GM23338 (cell line): Measurements from ENCODE around the gene FSD1. TPM values are rescaled to one million over a fixed set of nuclear protein-coding genes. Genes with fewer than 3 reads are reported as not detected.

Experiments used
- ATAC-seq: fragments of 200-7000 bp; cut with Tn5 transposase; 3 replicates; pipeline ENCODE4 v1.9.1; 2020
- DNase-seq: peaks from one replicate; pipeline ENCODE4 v3.0.0-alpha.2; 2015; ENCODE audit warnings: low spot score
- H2AFZ ChIP-seq: fragments of 200-600 bp; sonication (generic); 2 replicates; pipeline ENCODE4 v1.8.0; 2016; ENCODE audit warnings: antibody characterized with exemption, mild to moderate bottlenecking, moderate library complexity
- H3F3A ChIP-seq: fragments of 200-600 bp; sonication (generic); replicated peaks from 2 replicates; pipeline ENCODE4 v1.8.0; 2017; ENCODE audit warnings: antibody characterized with exemption, mixed run types, low read depth
- H3K27ac ChIP-seq: fragments of 200-600 bp; sonication (generic); 2 replicates; pipeline ENCODE4 v1.6.1; 2016; ENCODE audit warnings: low read depth
- H3K27me3 ChIP-seq: fragments of 200-600 bp; sonication (generic); 2 replicates; pipeline ENCODE4 v1.8.0; 2016; ENCODE audit warnings: mild to moderate bottlenecking, mixed run types, moderate library complexity; ENCODE audit not compliant: insufficient read depth
- H3K36me3 ChIP-seq: fragments of 200-600 bp; sonication (generic); 2 replicates; pipeline ENCODE4 v1.8.0; 2016; ENCODE audit warnings: mild to moderate bottlenecking; ENCODE audit not compliant: insufficient read depth
- H3K4me1 ChIP-seq: fragments of 200-600 bp; sonication (generic); 2 replicates; pipeline ENCODE4 v1.8.0; 2016; ENCODE audit warnings: mild to moderate bottlenecking, moderate library complexity; ENCODE audit not compliant: insufficient read depth
- H3K4me2 ChIP-seq: fragments of 200-600 bp; sonication (generic); 2 replicates; pipeline ENCODE4 v1.7.1; 2017; ENCODE audit warnings: mixed run types
- H3K4me3 ChIP-seq: fragments of 200-600 bp; sonication (generic); 2 replicates; pipeline ENCODE4 v1.6.1; 2016; ENCODE audit warnings: mixed run types
- H3K79me2 ChIP-seq: fragments of 200-600 bp; sonication (generic); replicated peaks from 2 replicates; pipeline ENCODE4 v1.8.0; 2017; ENCODE audit warnings: mild to moderate bottlenecking; ENCODE audit not compliant: insufficient read depth
- H3K9me2 ChIP-seq: fragments of 200-600 bp; sonication (generic); 2 replicates; pipeline ENCODE4 v1.8.0; 2017; ENCODE audit not compliant: insufficient read depth
- H4K20me1 ChIP-seq: fragments of 200-600 bp; sonication (generic); replicated peaks from 2 replicates; pipeline ENCODE4 v1.8.0; 2017; ENCODE audit warnings: mild to moderate bottlenecking; ENCODE audit not compliant: insufficient read depth
- H3K27ac Mint-ChIP-seq: 2 replicates; pipeline ENCODE4 v1.8.0; 2020; ENCODE audit warnings: inconsistent platforms, mild to moderate bottlenecking, moderate library complexity, mixed read lengths
- H3K27me3 Mint-ChIP-seq: 3 replicates; pipeline ENCODE4 v1.8.0; 2022; ENCODE audit warnings: low read depth, mild to moderate bottlenecking, moderate library complexity, mixed read lengths, inconsistent platforms; ENCODE audit not compliant: insufficient read depth, poor library complexity
- H3K36me3 Mint-ChIP-seq: 3 replicates; pipeline ENCODE4 v1.8.0; 2021; ENCODE audit warnings: low read depth, mild to moderate bottlenecking, inconsistent platforms, moderate library complexity, mixed read lengths
- H3K4me1 Mint-ChIP-seq: 3 replicates; pipeline ENCODE4 v1.8.0; 2020; ENCODE audit warnings: mild to moderate bottlenecking, inconsistent platforms, mixed read lengths
- H3K4me3 Mint-ChIP-seq: 3 replicates; pipeline ENCODE4 v1.8.0; 2021; ENCODE audit warnings: moderate library complexity, mild to moderate bottlenecking, inconsistent platforms, mixed read lengths
- H3K9me3 Mint-ChIP-seq: 3 replicates; pipeline ENCODE4 v1.8.0; 2020; ENCODE audit warnings: moderate library complexity, mild to moderate bottlenecking, inconsistent platforms, mixed read lengths
- CREB1 ChIP-seq: fragments of 250-450 bp; sonication (Bioruptor Pico); IDR thresholded peaks from 2 replicates; pipeline ENCODE4 v1.5.0; 2020; ENCODE audit warnings: low read depth, mild to moderate bottlenecking, moderate library complexity
- EZH2 ChIP-seq: fragments of 200-600 bp; sonication (generic); IDR thresholded peaks from one replicate; pipeline ENCODE4 v1.8.0; 2017; ENCODE audit warnings: antibody characterized with exemption, mild to moderate bottlenecking, low read depth; ENCODE audit not compliant: unreplicated experiment
- EZH2phosphoT487 ChIP-seq: fragments of 200-600 bp; sonication (generic); IDR thresholded peaks from one replicate; pipeline ENCODE4 v1.8.1; 2018; ENCODE audit warnings: antibody characterized with exemption; ENCODE audit not compliant: unreplicated experiment
- JUNB ChIP-seq: IDR thresholded peaks from one replicate; pipeline ENCODE4 v1.6.1; 2016; ENCODE audit warnings: antibody characterized with exemption; ENCODE audit not compliant: unreplicated experiment
- NANOG ChIP-seq: IDR thresholded peaks from 2 replicates; pipeline ENCODE4 v1.6.1; 2016; ENCODE audit warnings: antibody characterized with exemption, borderline replicate concordance
- POLR2AphosphoS5 ChIP-seq: IDR thresholded peaks from 2 replicates; pipeline ENCODE4 v1.6.1; 2016; ENCODE audit warnings: antibody characterized with exemption, low read depth
- STAT1 ChIP-seq: IDR thresholded peaks from one replicate; pipeline ENCODE4 v1.6.1; 2016; ENCODE audit warnings: antibody characterized with exemption; ENCODE audit not compliant: unreplicated experiment
- ZNF114 ChIP-seq: fragments of 250-450 bp; sonication (Bioruptor Pico); IDR thresholded peaks from 2 replicates; pipeline ENCODE4 v1.5.0; 2020; ENCODE audit warnings: mild to moderate bottlenecking, moderate library complexity
- ZNF331 ChIP-seq: fragments of 250-450 bp; sonication (Bioruptor Pico); IDR thresholded peaks from 2 replicates; pipeline ENCODE4 v1.5.0; 2020; ENCODE audit warnings: low read depth, mild to moderate bottlenecking, moderate library complexity
- ZNF462 ChIP-seq: fragments of 250-450 bp; sonication (Bioruptor Pico); IDR thresholded peaks from 2 replicates; pipeline ENCODE4 v1.5.0; 2020; ENCODE audit warnings: mild to moderate bottlenecking, moderate library complexity
- polyA plus RNA-seq: library from polyadenylated mRNA; unstranded; fragments of >200 nt; fragmentation: Nextera tagmentation; extraction: Ambion mirVana; gene quantifications from 2 replicates; pipeline ENCODE4 v1.2.1, GENCODE V29; 2016
- total RNA-seq: library from RNA; depleted of rRNA; stranded (reverse); fragments of >200 nt; shearing (Covaris generic); gene quantifications from 2 replicates; pipeline ENCODE4 v1.2.3, GENCODE V29; 2014
- TF ChIP-seq, protein P1 (sequence below), 2 experiments: fragments of 200-600 bp in 1 of 2; sonication (generic) in 1 of 2; conservative IDR thresholded peaks; 2 replicates each; pipeline versions ENCODE4 v1.5.1 to v1.6.1; 2016 to 2017; ENCODE audit warnings: antibody characterized with exemption in 2 of 2, low read depth in 2 of 2, mild to moderate bottlenecking in 2 of 2, moderate library complexity in 1 of 2
- TF ChIP-seq, protein P2 (sequence below): IDR thresholded peaks from 2 replicates; pipeline ENCODE4 v1.6.1; 2016; ENCODE audit warnings: antibody characterized with exemption
- TF ChIP-seq, protein P3 (sequence below): IDR thresholded peaks from one replicate; pipeline ENCODE4 v1.6.1; 2018; ENCODE audit warnings: antibody characterized with exemption; ENCODE audit not compliant: unreplicated experiment

The FSD1 gene
- total and polyA plus RNA-seq, 2 experiments from 2014 or later: 50.7 to 82.9 TPM

DNA sequence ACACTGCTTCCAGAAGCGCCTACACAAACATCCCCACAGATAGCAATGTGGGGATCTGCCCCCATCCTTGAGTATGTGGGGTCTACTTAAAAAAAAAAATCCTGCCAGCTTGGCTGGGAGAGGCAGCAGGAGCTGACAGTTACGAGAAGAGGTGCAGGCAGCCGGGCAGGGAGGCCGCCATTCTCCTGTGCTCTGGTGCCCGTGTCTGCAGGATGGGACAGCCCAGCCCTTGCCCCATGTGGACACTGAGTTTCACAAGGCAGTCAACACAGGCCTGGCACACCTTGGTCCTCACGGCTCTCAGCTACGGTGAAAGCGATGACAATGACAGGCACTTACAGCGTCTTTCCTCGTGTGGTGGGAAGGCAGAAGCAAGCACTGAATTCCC, 62.9 kb downstream of the FSD1 start:
- Mint-ChIP-seq H3K36me3 (peaks cover 6% of the 10 kb centered on the region; the same call in 1 of the 3 replicates), H3K9me3 (no peaks in the 10 kb centered on the region), H3K27ac (no peak overlapping the region), H3K27me3 (peaks cover 30% of the 10 kb centered on the region), H3K4me3 (no peak overlapping the region), H3K4me1 (peaks cover 23% of the 10 kb centered on the region)
- Histone ChIP-seq H3K4me1 (peaks cover 10% of the 10 kb centered on the region), H4K20me1 (peaks cover 11% of the 10 kb centered on the region; the same call in 1 of the 2 replicates), H3K36me3 (no peaks in the 10 kb centered on the region), H3K27ac (no peak overlapping the region), H3K27me3 (no peaks in the 10 kb centered on the region), H3F3A (peaks cover 13% of the 10 kb centered on the region; the same call in 1 of the 2 replicates), H2AFZ (no peak overlapping the region), H3K79me2 (peaks cover 18% of the 10 kb centered on the region; the same call in 1 of the 2 replicates), H3K4me3 (no peak overlapping the region), H3K4me2 (no peak overlapping the region), H3K9me2 (no peaks in the 10 kb centered on the region)
- TF ChIP-seq JUNB (no peak), ZNF462 (CRISPR knock-in tag) (no peak), NANOG (no peak), EZH2phosphoT487 (no peak), ZNF331 (no peak), POLR2AphosphoS5 (no peak), STAT1 (no peak), EZH2 (no peak), CREB1 (CRISPR knock-in tag) (no peak), ZNF114 (CRISPR knock-in tag) (no peak)
- TF ChIP-seq, protein P1, sequence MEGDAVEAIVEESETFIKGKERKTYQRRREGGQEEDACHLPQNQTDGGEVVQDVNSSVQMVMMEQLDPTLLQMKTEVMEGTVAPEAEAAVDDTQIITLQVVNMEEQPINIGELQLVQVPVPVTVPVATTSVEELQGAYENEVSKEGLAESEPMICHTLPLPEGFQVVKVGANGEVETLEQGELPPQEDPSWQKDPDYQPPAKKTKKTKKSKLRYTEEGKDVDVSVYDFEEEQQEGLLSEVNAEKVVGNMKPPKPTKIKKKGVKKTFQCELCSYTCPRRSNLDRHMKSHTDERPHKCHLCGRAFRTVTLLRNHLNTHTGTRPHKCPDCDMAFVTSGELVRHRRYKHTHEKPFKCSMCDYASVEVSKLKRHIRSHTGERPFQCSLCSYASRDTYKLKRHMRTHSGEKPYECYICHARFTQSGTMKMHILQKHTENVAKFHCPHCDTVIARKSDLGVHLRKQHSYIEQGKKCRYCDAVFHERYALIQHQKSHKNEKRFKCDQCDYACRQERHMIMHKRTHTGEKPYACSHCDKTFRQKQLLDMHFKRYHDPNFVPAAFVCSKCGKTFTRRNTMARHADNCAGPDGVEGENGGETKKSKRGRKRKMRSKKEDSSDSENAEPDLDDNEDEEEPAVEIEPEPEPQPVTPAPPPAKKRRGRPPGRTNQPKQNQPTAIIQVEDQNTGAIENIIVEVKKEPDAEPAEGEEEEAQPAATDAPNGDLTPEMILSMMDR (conservative IDR thresholded peaks at IDR 0.05; ENCODE audit: low read depth in 2 of 2): no peak
- TF ChIP-seq, protein P2, sequence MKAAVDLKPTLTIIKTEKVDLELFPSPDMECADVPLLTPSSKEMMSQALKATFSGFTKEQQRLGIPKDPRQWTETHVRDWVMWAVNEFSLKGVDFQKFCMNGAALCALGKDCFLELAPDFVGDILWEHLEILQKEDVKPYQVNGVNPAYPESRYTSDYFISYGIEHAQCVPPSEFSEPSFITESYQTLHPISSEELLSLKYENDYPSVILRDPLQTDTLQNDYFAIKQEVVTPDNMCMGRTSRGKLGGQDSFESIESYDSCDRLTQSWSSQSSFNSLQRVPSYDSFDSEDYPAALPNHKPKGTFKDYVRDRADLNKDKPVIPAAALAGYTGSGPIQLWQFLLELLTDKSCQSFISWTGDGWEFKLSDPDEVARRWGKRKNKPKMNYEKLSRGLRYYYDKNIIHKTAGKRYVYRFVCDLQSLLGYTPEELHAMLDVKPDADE: no peak
- TF ChIP-seq, protein P3, sequence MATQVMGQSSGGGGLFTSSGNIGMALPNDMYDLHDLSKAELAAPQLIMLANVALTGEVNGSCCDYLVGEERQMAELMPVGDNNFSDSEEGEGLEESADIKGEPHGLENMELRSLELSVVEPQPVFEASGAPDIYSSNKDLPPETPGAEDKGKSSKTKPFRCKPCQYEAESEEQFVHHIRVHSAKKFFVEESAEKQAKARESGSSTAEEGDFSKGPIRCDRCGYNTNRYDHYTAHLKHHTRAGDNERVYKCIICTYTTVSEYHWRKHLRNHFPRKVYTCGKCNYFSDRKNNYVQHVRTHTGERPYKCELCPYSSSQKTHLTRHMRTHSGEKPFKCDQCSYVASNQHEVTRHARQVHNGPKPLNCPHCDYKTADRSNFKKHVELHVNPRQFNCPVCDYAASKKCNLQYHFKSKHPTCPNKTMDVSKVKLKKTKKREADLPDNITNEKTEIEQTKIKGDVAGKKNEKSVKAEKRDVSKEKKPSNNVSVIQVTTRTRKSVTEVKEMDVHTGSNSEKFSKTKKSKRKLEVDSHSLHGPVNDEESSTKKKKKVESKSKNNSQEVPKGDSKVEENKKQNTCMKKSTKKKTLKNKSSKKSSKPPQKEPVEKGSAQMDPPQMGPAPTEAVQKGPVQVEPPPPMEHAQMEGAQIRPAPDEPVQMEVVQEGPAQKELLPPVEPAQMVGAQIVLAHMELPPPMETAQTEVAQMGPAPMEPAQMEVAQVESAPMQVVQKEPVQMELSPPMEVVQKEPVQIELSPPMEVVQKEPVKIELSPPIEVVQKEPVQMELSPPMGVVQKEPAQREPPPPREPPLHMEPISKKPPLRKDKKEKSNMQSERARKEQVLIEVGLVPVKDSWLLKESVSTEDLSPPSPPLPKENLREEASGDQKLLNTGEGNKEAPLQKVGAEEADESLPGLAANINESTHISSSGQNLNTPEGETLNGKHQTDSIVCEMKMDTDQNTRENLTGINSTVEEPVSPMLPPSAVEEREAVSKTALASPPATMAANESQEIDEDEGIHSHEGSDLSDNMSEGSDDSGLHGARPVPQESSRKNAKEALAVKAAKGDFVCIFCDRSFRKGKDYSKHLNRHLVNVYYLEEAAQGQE: no peak
- no peak for DNase-seq
- no peak for ATAC-seq
